Psoas muscle (tissue), 8 donors: ENCODE data around the gene FBXO4. TPM values are rescaled to one million over a fixed set of nuclear protein-coding genes. Genes with fewer than 3 reads are reported as not detected.

Experiments
- ATAC-seq, 4 donors: fragments of 200-7000 bp; cut with Tn5 transposase; one replicate each; pipeline ENCODE4 v1.9.1; 2020; ENCODE audit warnings: moderate library complexity in 3 of 4, mild to moderate bottlenecking in 2 of 4
- DNase-seq, 2 donors: peaks; one replicate each; pipeline ENCODE4 v3.0.0-alpha.2; 2020
- H3K27ac ChIP-seq: fragments of 200-600 bp; one replicate; pipeline ENCODE4 v1.8.0; 2022
- H3K27me3 ChIP-seq, 3 donors: fragments of 200-600 bp in 1 of 3; one replicate each; pipeline versions ENCODE4 v1.6.1 to v1.8.0; 2013 to 2022; ENCODE audit warnings: low read length in 2 of 3, mild to moderate bottlenecking in 2 of 3, moderate library complexity in 1 of 3; ENCODE audit not compliant: insufficient read depth in 3 of 3
- H3K36me3 ChIP-seq, 2 donors: fragments of 200-600 bp in 1 of 2; one replicate each; pipeline versions ENCODE4 v1.6.1 to v1.8.0; 2013 to 2022; ENCODE audit warnings: low read depth in 1 of 2, mild to moderate bottlenecking in 1 of 2, moderate library complexity in 1 of 2; ENCODE audit not compliant: insufficient read depth in 1 of 2
- H3K4me1 ChIP-seq: fragments of 200-600 bp; one replicate; pipeline ENCODE4 v1.8.0; 2022
- H3K4me3 ChIP-seq: fragments of 200-600 bp; one replicate; pipeline ENCODE4 v1.8.0; 2022; ENCODE audit warnings: mild to moderate bottlenecking
- H3K9me3 ChIP-seq: fragments of 200-600 bp; one replicate; pipeline ENCODE4 v1.8.0; 2022
- CTCF ChIP-seq: fragments of 200-600 bp; IDR thresholded peaks from one replicate; pipeline ENCODE4 v1.8.0; 2022; ENCODE audit warnings: antibody characterized with exemption
- WGBS, 3 donors: extraction: QIAGEN DNeasy Blood & Tissue Kit; methylation state at CpG; one replicate each; pipeline versions ENCODE4 v1.1.6 to v1.1.7; 2013; 5-methylcytosine and 5-hydroxymethylcytosine counted together
- intact Hi-C, 2 donors: fragments of 100-400 bp; cut with DNase I; formaldehyde crosslinking; loops; one replicate each; pipeline versions ENCODE4 v1.11.0 to v1.14.2; 2022
- polyA plus RNA-seq, 3 donors: library from polyadenylated mRNA; stranded (reverse); fragments of 200-250 nt; gene quantifications; one replicate each; pipeline ENCODE4 v1.2.3, GENCODE V29; 2013
- total RNA-seq, 4 donors: library from RNA; stranded (reverse); fragmentation: NEBNext Ultra II Directional in 2 of 4; extraction: Animal tissue kit (Norgen Biotek cat#: 25700) in 2 of 4; gene quantifications; one replicate each; pipeline versions ENCODE4 v1.2.1 to v1.2.4, GENCODE V29; 2021 to 2023
- donor health status: healthy with polysubstance abuse.
- donor health status: DM: no; HTN: no; CAD: no; lungs with moderate emphysema.
- donor health status: Bipolar disorder and iron deficiency.
- donor health status: healthy.
- donor health status: DM: yes; HTN: yes; CAD: no.
- donor health status: DM: no; HTN: no; CAD: no.
- donor health status: DM: no; HTN: no; CAD: no.
- donor health status: DM: yes; HTN: yes; CAD: no.

The FBXO4 gene
- total and polyA plus RNA-seq, 7 donors = 1.2 to 4.3 (median 2.6) TPM

DNA sequence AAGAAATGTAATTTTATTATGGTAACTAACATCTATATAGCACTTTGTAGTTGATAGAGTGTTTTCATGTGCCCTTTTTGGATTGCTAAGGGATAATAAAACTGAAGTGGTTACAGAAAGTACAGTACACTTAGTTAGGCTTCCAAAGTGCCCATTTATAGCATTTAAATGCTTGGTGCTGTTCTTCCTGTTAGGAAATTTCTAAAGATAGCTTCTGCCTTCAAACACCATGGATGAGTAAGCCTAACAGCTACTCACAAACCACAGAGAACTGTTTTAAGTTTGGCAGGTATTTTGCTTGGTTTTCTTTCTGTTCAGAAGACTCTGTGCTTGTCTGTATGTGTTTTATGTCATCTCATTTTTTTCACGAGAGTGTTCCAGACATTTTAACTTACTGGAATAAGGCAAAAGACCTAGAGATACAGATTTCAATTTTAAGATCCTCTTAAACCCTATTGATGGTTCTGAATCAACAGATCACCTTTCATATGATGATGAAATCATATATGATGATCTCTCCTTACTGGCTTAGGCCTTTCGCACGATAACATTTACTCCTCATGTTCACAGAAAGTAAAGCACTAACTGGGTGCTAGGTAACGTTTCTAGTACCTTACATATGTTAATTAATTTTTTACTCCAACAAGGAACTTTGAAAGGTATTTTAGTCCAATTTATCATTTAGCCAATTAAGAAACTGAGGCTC, 16.6 kb upstream of the FBXO4 start:
- TF ChIP-seq CTCF = no peak
- peak overlapping the region; percentile 86 for H3K27ac ChIP-seq
- peak in 3 of 4 donors; percentile 25 to 53 (median 38) for ATAC-seq
- H3K9me3 ChIP-seq = no peaks in the 10 kb centered on the region
- no peaks in the 10 kb centered on the region for H3K27me3 ChIP-seq
- intact Hi-C loops = loop anchor here in 1 of 2 donors (5.0 kb wide), 1 partner anchor 51 kb away; no protein-coding TSS in a partner anchor
- no peak for DNase-seq
- H3K36me3 ChIP-seq = peaks cover 4 to 61% of the 10 kb centered on the region in 2 donors
- WGBS, 3 donors = 48 to 81% (median 70%) methylated on average over 4 of the region's 4 CpGs
- peaks cover 46% of the 10 kb centered on the region for H3K4me1 ChIP-seq
- H3K4me3 ChIP-seq = peak overlapping the region; percentile 33

DNA sequence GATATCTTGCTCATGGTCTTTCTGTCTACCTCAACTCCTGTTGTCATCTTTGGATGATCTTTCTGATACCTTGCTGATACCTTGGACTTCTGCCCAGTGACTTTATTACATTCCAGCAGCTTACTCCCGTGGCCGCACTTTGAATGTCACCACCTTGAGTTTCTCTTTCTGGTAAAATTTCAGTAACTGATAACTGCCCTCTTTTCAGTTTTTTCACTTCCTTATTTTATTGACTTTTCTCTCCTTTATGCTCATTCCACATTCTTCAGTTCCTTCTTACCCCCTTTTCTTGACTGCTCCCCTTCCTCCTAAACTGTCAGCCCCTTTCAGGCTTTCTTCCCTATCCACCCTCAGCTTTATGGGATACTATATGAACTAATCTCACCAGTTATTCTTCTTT, 7.0 kb upstream of the FBXO4 start:
- TF ChIP-seq CTCF = no peak

GRCh38 chr5:41921166-41921565, 3.9 kb upstream of the FBXO4 start:
- H3K36me3 ChIP-seq = peaks cover 7 to 49% of the 10 kb centered on the region in 2 donors
- DNase-seq (no peak), ATAC-seq (no peak)
- peaks cover 16% of the 10 kb centered on the region for H3K4me1 ChIP-seq
- no peak overlapping the region for H3K4me3 ChIP-seq
- no peak overlapping the region for H3K27ac ChIP-seq
- intact Hi-C loops = loop anchor here (10.0 kb wide), 2 partner anchors 504 to 844 kb away; partner anchors contain the start of gene GHR (in 1 of the 2)
- H3K9me3 ChIP-seq = no peaks in the 10 kb centered on the region
- no peaks in the 10 kb centered on the region for H3K27me3 ChIP-seq
- 94 to 99% (median 96%) methylated on average over 1 of the region's 1 CpG for WGBS, 3 donors
- TF ChIP-seq CTCF = no peak

More for the DNA sequence above, 7.0 kb upstream of the FBXO4 start:
- intact Hi-C loops = no loop called here
- Histone ChIP-seq H3K27ac (no peak overlapping the region), H3K27me3 (no peaks in the 10 kb centered on the region), H3K4me3 (no peak overlapping the region), H3K4me1 (peaks cover 11% of the 10 kb centered on the region), H3K36me3 (peaks cover 11 to 80% of the 10 kb centered on the region in 2 donors), H3K9me3 (no peaks in the 10 kb centered on the region)
- no peak for DNase-seq
- WGBS, 3 donors = 48 to 61% (median 60%) methylated on average over 2 of the region's 2 CpGs
- ATAC-seq = no peak

DNA sequence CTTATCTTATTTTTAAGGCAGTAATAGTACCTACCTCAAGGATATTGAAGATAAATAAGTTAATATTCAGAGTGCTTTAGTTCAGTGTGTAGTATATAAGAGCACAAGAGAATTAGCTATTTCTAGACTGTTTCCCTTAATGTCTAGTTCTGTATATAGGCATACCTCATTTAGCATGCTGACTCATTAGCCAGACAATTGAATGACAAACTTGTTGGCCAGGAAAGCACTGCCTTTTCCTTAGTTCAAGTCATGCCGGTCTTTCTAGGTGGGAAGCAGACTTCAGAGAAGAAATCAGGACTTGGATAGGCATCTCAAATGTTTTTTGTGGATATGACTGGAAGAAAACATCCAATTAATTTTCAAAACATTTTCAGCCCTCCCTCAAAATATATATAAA, 3.2 kb upstream of the FBXO4 start:
- TF ChIP-seq CTCF = no peak
- WGBS, 3 donors = 48 to 60% (median 57%) methylated on average over 1 of the region's 1 CpG
- Histone ChIP-seq H3K9me3 (no peaks in the 10 kb centered on the region), H3K27me3 (no peaks in the 10 kb centered on the region), H3K27ac (peak overlapping the region; percentile 10), H3K36me3 (peaks cover 7 to 42% of the 10 kb centered on the region in 2 donors), H3K4me3 (no peak overlapping the region), H3K4me1 (peaks cover 16% of the 10 kb centered on the region)
- no peak for DNase-seq
- no peak for ATAC-seq
- intact Hi-C loops = loop anchor here (10.0 kb wide), 2 partner anchors 503 to 843 kb away; partner anchors contain the start of gene GHR (in 1 of the 2)
